K562 (cell line): ENCODE data around the gene HDC. TPM values are rescaled to one million over a fixed set of nuclear protein-coding genes. Genes with fewer than 3 reads are reported as not detected.

ENCODE experiments used
- ARID1B ChIP-seq: fragments of 450-650 bp; IDR thresholded peaks from 2 replicates; pipeline ENCODE4 v1.6.1; 2016; ENCODE audit warnings: antibody characterized with exemption, mild to moderate bottlenecking, inconsistent platforms
- CEBPG ChIP-seq, 3 experiments: fragments of 200-800 bp in 1 of 3; sonication (Bioruptor generic) in 1 of 3; sonication (generic) in 1 of 3; formaldehyde crosslinking in 1 of 3; IDR thresholded peaks in 2 of 3; conservative IDR thresholded peaks in 1 of 3; 2 replicates each; pipeline versions ENCODE4 v1.6.1 to v1.8.0; 2016 to 2022; ENCODE audit warnings: missing compliant biosample characterization in 2 of 3, missing genetic modification characterization in 2 of 3, mild to moderate bottlenecking in 1 of 3, missing genetic modification reagents in 1 of 3
- CREBBP ChIP-seq: IDR thresholded peaks from one replicate; pipeline ENCODE4 v1.6.1; 2012; ENCODE audit warnings: low read depth, mild to moderate bottlenecking, control low read depth, inconsistent platforms, low read length
- IRF2 ChIP-seq: sonication (generic); formaldehyde crosslinking; IDR thresholded peaks from 2 replicates; pipeline ENCODE4 v1.8.1; 2022; ENCODE audit warnings: mild to moderate bottlenecking, missing genetic modification reagents
- KAT2B ChIP-seq: IDR thresholded peaks from one replicate; pipeline ENCODE4 v1.6.1; 2012; ENCODE audit warnings: low read depth, mild to moderate bottlenecking, control low read depth, inconsistent platforms, low read length, moderate library complexity
- MEF2D ChIP-seq: conservative IDR thresholded peaks from 2 replicates; pipeline ENCODE4 v1.6.1; 2016; ENCODE audit warnings: low read depth, missing genetic modification characterization, missing compliant biosample characterization
- NFIC ChIP-seq: fragments of 450-650 bp; IDR thresholded peaks from 2 replicates; pipeline ENCODE4 v1.6.1; 2017; ENCODE audit warnings: mild to moderate bottlenecking, inconsistent platforms
- PHF20 ChIP-seq: fragments of 450-650 bp; IDR thresholded peaks from 2 replicates; pipeline ENCODE4 v1.6.1; 2018; ENCODE audit not compliant: partially characterized antibody
- SMARCB1 ChIP-seq: IDR thresholded peaks from 2 replicates; pipeline ENCODE4 v1.6.1; 2011; ENCODE audit warnings: improper control_type of control experiment, low read depth; ENCODE audit not compliant: insufficient read length
- SREBF2 ChIP-seq: sonication (generic); formaldehyde crosslinking; IDR thresholded peaks from 2 replicates; pipeline ENCODE4 v1.4.0; 2020; ENCODE audit warnings: mild to moderate bottlenecking, missing genetic modification reagents
- THRAP3 ChIP-seq: fragments of 450-650 bp; IDR thresholded peaks from 2 replicates; pipeline ENCODE4 v1.6.1; 2016; ENCODE audit warnings: mild to moderate bottlenecking, inconsistent platforms, borderline replicate concordance
- ZNF12 ChIP-seq: sonication (generic); formaldehyde crosslinking; IDR thresholded peaks from 2 replicates; pipeline ENCODE4 v1.4.0; 2020; ENCODE audit warnings: mild to moderate bottlenecking, missing genetic modification reagents
- polyA plus RNA-seq, 8 experiments: library from polyadenylated mRNA; depleted of rRNA in 4 of 8; stranded (reverse) in 5 of 8; unstranded in 3 of 8; fragments of >200 nt; fragmentation: Nextera tagmentation in 2 of 8; fragmentation: Illumina TruSeq in 1 of 8; extraction: Ambion mirVana in 2 of 8; extraction: Trizol in 1 of 8; gene quantifications; 2 replicates each; pipeline versions ENCODE4 v1.2.1 to v1.2.3, GENCODE V29; 2011 to 2014; ENCODE audit warnings: inconsistent platforms in 1 of 8, missing spikeins in 1 of 8
- total RNA-seq, 7 experiments: library from RNA; depleted of rRNA in 6 of 7; stranded (reverse); fragments of >200 nt in 6 of 7; fragmentation: Illumina TruSeq in 2 of 7; extraction: Trizol in 2 of 7; gene quantifications; 2 replicates each; pipeline versions ENCODE4 v1.2.1 to v1.2.3, GENCODE V29; 2011 to 2021; ENCODE audit warnings: low replicate concordance in 1 of 7
- TF ChIP-seq, protein P1 (sequence below): fragments of 450-650 bp; IDR thresholded peaks from 2 replicates; pipeline ENCODE4 v1.7.0; 2016; ENCODE audit warnings: borderline replicate concordance
- TF ChIP-seq, protein P2 (sequence below), 2 experiments: IDR thresholded peaks in 1 of 2; conservative IDR thresholded peaks in 1 of 2; 2 replicates each; pipeline ENCODE4 v1.6.1; 2016; ENCODE audit warnings: low read depth in 2 of 2, mild to moderate bottlenecking in 1 of 2, missing compliant biosample characterization in 1 of 2, missing genetic modification characterization in 1 of 2, moderate library complexity in 1 of 2
- TF ChIP-seq, protein P3 (sequence below): fragments of 450-650 bp; IDR thresholded peaks from 2 replicates; pipeline ENCODE4 v1.6.1; 2016; ENCODE audit warnings: low read depth

HDC gene
- total and polyA plus RNA-seq, 9 of the 15 experiments (the other 6 are each of a cell fraction or from before 2014, with no cell fraction given), result 0.26 to 5.3 (median 0.99) TPM

DNA sequence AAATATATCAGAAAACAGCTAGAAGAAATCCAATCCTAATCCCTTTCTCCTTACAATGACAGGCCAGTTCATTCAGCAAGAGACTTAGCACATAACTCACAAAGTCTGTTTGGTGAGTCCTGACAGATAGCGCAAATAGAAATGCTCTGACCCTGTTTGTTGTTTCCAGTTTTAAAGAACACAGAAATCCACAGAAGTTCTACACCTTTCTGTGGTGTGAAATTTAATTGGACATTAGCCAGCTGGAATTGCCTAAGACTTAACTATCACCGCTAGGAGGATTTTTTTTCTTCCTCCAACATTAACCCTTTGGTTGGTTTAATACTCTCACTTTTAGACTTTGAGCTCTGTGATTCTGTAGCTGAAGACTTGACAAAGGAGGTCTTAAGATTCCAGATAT, 30.8 kb downstream of the HDC start (continued):
- TF ChIP-seq CEBPG (CRISPR knock-in tag; IDR thresholded peaks at IDR 0.05) (no peak), CEBPG (tag; conservative IDR thresholded peaks at IDR 0.05 in 1 of 2, IDR thresholded peaks at IDR 0.05 in 1 of 2) (peak; percentile 30 to 37; a peak in 1 of 4 replicates), CREBBP (no peak), MEF2D (tag) (no peak), SMARCB1 (no peak), ZNF12 (CRISPR knock-in tag) (no peak), ARID1B (no peak), SREBF2 (CRISPR knock-in tag) (no peak), IRF2 (CRISPR knock-in tag) (no peak), THRAP3 (no peak), KAT2B (no peak), PHF20 (no peak), NFIC (peak; percentile 78)
- TF ChIP-seq, protein P1, sequence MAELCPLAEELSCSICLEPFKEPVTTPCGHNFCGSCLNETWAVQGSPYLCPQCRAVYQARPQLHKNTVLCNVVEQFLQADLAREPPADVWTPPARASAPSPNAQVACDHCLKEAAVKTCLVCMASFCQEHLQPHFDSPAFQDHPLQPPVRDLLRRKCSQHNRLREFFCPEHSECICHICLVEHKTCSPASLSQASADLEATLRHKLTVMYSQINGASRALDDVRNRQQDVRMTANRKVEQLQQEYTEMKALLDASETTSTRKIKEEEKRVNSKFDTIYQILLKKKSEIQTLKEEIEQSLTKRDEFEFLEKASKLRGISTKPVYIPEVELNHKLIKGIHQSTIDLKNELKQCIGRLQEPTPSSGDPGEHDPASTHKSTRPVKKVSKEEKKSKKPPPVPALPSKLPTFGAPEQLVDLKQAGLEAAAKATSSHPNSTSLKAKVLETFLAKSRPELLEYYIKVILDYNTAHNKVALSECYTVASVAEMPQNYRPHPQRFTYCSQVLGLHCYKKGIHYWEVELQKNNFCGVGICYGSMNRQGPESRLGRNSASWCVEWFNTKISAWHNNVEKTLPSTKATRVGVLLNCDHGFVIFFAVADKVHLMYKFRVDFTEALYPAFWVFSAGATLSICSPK, result no peak
- TF ChIP-seq, protein P2, sequence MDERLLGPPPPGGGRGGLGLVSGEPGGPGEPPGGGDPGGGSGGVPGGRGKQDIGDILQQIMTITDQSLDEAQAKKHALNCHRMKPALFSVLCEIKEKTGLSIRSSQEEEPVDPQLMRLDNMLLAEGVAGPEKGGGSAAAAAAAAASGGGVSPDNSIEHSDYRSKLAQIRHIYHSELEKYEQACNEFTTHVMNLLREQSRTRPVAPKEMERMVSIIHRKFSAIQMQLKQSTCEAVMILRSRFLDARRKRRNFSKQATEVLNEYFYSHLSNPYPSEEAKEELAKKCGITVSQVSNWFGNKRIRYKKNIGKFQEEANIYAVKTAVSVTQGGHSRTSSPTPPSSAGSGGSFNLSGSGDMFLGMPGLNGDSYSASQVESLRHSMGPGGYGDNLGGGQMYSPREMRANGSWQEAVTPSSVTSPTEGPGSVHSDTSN (CRISPR knock-in tag; IDR thresholded peaks at IDR 0.05; ENCODE audit: low read depth), result no peak
- TF ChIP-seq, protein P2 (tag; conservative IDR thresholded peaks at IDR 0.05; ENCODE audit: low read depth), result 0 out of 2 replicates have a peak, but pooled peaks have one; percentile 32
- TF ChIP-seq, protein P3, sequence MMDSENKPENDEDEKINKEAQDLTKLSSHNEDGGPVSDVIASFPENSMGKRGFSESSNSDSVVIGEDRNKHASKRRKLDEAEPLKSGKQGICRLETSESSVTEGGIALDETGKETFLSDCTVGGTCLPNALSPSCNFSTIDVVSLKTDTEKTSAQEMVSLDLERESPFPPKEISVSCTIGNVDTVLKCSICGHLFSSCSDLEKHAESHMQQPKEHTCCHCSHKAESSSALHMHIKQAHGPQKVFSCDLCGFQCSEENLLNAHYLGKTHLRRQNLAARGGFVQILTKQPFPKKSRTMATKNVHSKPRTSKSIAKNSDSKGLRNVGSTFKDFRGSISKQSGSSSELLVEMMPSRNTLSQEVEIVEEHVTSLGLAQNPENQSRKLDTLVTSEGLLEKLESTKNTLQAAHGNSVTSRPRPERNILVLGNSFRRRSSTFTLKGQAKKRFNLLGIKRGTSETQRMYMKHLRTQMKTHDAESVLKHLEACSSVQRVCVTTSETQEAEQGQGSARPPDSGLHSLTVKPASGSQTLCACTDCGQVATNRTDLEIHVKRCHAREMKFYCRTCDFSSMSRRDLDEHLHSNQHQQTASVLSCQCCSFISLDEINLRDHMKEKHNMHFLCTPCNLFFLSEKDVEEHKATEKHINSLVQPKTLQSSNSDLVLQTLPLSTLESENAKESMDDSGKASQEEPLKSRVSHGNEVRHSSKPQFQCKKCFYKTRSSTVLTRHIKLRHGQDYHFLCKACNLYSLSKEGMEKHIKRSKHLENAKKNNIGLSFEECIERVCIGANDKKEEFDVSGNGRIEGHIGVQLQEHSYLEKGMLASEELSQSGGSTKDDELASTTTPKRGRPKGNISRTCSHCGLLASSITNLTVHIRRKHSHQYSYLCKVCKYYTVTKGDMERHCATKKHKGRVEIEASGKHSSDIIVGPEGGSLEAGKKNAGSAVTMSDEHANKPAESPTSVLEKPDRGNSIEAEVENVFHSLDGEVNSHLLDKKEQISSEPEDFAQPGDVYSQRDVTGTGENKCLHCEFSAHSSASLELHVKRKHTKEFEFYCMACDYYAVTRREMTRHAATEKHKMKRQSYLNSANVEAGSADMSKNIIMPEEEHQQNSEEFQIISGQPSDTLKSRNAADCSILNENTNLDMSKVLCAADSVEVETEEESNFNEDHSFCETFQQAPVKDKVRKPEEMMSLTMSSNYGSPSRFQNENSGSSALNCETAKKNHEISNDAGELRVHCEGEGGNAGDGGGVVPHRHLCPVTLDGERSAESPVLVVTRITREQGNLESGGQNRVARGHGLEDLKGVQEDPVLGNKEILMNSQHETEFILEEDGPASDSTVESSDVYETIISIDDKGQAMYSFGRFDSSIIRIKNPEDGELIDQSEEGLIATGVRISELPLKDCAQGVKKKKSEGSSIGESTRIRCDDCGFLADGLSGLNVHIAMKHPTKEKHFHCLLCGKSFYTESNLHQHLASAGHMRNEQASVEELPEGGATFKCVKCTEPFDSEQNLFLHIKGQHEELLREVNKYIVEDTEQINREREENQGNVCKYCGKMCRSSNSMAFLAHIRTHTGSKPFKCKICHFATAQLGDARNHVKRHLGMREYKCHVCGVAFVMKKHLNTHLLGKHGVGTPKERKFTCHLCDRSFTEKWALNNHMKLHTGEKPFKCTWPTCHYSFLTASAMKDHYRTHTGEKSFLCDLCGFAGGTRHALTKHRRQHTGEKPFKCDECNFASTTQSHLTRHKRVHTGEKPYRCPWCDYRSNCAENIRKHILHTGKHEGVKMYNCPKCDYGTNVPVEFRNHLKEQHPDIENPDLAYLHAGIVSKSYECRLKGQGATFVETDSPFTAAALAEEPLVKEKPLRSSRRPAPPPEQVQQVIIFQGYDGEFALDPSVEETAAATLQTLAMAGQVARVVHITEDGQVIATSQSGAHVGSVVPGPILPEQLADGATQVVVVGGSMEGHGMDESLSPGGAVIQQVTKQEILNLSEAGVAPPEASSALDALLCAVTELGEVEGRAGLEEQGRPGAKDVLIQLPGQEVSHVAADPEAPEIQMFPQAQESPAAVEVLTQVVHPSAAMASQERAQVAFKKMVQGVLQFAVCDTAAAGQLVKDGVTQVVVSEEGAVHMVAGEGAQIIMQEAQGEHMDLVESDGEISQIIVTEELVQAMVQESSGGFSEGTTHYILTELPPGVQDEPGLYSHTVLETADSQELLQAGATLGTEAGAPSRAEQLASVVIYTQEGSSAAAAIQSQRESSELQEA, result no peak
